HG03342 (cell line): Measurements from ENCODE around the gene MIB1.
"Not testable (repeated sequence)": the region's sequence is repeated elsewhere in the genome, so short reads cannot be mapped to it uniquely, and the experiment has no call there.

Experiments used
- ATAC-seq: cut with Tn5 transposase; IDR thresholded peaks from one replicate; pipeline ENCODE4 v1.9.1; 2021; ENCODE audit warnings: mild to moderate bottlenecking, moderate library complexity; ENCODE audit not compliant: unreplicated experiment

Gene MIB1

GRCh38 chr18:21743166-21743832, 2.7 kb downstream of the MIB1 start:
- ATAC-seq = no peak

GRCh38 chr18:21745231-21745630, 4.6 kb downstream of the MIB1 start:
- no peak for ATAC-seq

GRCh38 chr18:21747268-21747667, 6.7 kb downstream of the MIB1 start:
- no peak for ATAC-seq

- no peak for ATAC-seq
These were observed 7.4 kb downstream of the MIB1 start for GRCh38 chr18:21747764-21748693.

GRCh38 chr18:21757833-21758232, 17.2 kb downstream of the MIB1 start:
- ATAC-seq = no peak

GRCh38 chr18:21759836-21760235, 19.2 kb downstream of the MIB1 start:
- ATAC-seq = no peak

GRCh38 chr18:21760321-21760720, 19.7 kb downstream of the MIB1 start:
- ATAC-seq = no peak

- ATAC-seq = no peak
These were observed 21.0 kb downstream of the MIB1 start for GRCh38 chr18:21761471-21762115.

- no peak for ATAC-seq
These were observed 21.7 kb downstream of the MIB1 start for GRCh38 chr18:21762181-21762772.

- ATAC-seq = no peak
These were observed 23.5 kb downstream of the MIB1 start for GRCh38 chr18:21763846-21764646.

- no peak for ATAC-seq
These were observed 28.6 kb downstream of the MIB1 start for GRCh38 chr18:21769206-21769605.

- ATAC-seq = no peak
These were observed 34.1 kb downstream of the MIB1 start for GRCh38 chr18:21774722-21775121.

- ATAC-seq = no peak
These were observed 37.2 kb downstream of the MIB1 start for GRCh38 chr18:21777814-21778213.

- no peak for ATAC-seq
These were observed 45.9 kb downstream of the MIB1 start for GRCh38 chr18:21786526-21786925.

GRCh38 chr18:21796089-21796488, 55.5 kb downstream of the MIB1 start:
- not testable (repeated sequence) for ATAC-seq

GRCh38 chr18:21798126-21798525, 57.5 kb downstream of the MIB1 start:
- ATAC-seq = no peak

- ATAC-seq = no peak
These were observed 59.1 kb downstream of the MIB1 start for GRCh38 chr18:21799721-21800120.

GRCh38 chr18:21803495-21803894, 62.9 kb downstream of the MIB1 start:
- ATAC-seq = no peak

GRCh38 chr18:21805771-21806366, 65.3 kb downstream of the MIB1 start:
- no peak for ATAC-seq

GRCh38 chr18:21808185-21808584, 67.6 kb downstream of the MIB1 start:
- no peak for ATAC-seq
